SJCRH30 (cell line): Measurements from ENCODE around the gene ATXN3. TPM values are rescaled to one million over a fixed set of nuclear protein-coding genes. Genes with fewer than 3 reads are reported as not detected.

Source experiments
- DNase-seq, 2 experiments: peaks; one replicate each; pipeline ENCODE4 v3.0.0-alpha.2; 2015 to 2020
- H3K27ac ChIP-seq: fragments of 250-450 bp; sonication (Bioruptor Pico); 2 replicates; pipeline ENCODE4 v1.5.1; 2020; ENCODE audit warnings: mild to moderate bottlenecking, moderate library complexity
- H3K27me3 ChIP-seq: fragments of 250-450 bp; sonication (Bioruptor Pico); 2 replicates; pipeline ENCODE4 v1.5.1; 2020; ENCODE audit warnings: mild to moderate bottlenecking, moderate library complexity
- H3K36me3 ChIP-seq: fragments of 250-450 bp; sonication (Bioruptor Pico); 2 replicates; pipeline ENCODE4 v1.5.1; 2020; ENCODE audit warnings: mild to moderate bottlenecking, moderate library complexity
- H3K4me1 ChIP-seq: fragments of 250-450 bp; sonication (Bioruptor Pico); 2 replicates; pipeline ENCODE4 v1.5.1; 2020; ENCODE audit warnings: mild to moderate bottlenecking, moderate library complexity
- H3K4me3 ChIP-seq: fragments of 250-450 bp; sonication (Bioruptor Pico); 2 replicates; pipeline ENCODE4 v1.5.1; 2020; ENCODE audit warnings: mild to moderate bottlenecking, moderate library complexity
- H3K9me3 ChIP-seq: fragments of 250-450 bp; sonication (Bioruptor Pico); replicated peaks from 2 replicates; pipeline ENCODE4 v1.5.1; 2020; ENCODE audit warnings: mild to moderate bottlenecking, moderate library complexity
- total RNA-seq: library from RNA; depleted of rRNA; stranded (reverse); fragments of >200 nt; shearing (Covaris generic); gene quantifications from 2 replicates; pipeline ENCODE4 v1.2.3, GENCODE V29; 2014; rRNA removed

The ATXN3 gene
- total RNA-seq: 22.0 and 26.1 TPM in 2 replicates

DNA sequence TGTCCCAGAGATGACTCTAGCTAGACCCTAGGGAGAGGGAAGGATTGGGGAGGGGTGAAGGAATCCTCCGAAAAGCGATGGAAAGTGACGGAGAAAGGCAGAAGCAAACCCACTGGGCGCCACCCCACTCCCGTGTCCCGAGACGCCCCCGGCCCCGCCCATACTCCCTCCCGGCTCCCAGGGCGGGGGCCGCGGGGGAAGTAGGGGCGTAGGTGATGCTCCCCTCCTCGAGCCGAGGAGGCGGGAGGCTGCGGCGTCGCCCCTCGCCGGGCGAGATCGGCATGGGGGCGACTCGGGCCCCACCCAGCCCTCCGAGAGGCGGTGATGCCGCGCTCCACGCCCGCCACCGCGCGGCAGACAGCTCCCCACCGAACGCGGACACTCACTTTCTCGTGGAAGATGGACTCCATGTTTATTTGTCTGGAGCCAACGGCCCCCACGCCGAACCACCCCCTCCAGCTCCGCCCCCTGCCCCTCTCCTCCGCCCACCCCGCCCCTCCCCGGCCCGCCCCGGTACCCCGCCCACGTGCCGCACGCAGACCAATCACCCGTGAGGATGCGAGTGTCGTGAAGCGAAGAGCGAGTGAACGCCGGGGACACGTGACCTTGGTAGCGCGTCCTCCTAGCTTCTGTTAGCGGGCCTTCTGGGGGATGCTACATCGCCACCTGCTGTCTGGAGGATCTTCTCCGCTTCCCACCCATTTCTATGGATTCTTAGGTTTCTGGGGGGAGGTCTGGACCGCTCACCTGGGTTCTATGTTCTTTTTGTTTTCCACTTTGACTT, at the start of gene ATXN3:
Gene ATXN3 (minus strand): TSS at position 440 of the 784 bp plus-strand sequence. CDS start 30 bp downstream, at position 410.
- Histone ChIP-seq H3K9me3 (no peaks in the 10 kb centered on the region), H3K36me3 (no peaks in the 10 kb centered on the region), H3K27ac (peak within 1 kb of the TSS; percentile 79), H3K4me1 (no peaks in the 10 kb centered on the region), H3K4me3 (peak within 1 kb of the TSS; percentile 99), H3K27me3 (no peaks in the 10 kb centered on the region)
- peak; percentile 96 to 98 for DNase-seq

- H3K36me3 ChIP-seq: peaks cover 58% of the 10 kb centered on the region
- H3K4me1 ChIP-seq: no peaks in the 10 kb centered on the region
- no peak for DNase-seq
- H3K27me3 ChIP-seq: no peaks in the 10 kb centered on the region
- no peak overlapping the region for H3K4me3 ChIP-seq
- H3K9me3 ChIP-seq: no peaks in the 10 kb centered on the region
- no peak overlapping the region for H3K27ac ChIP-seq
These were observed 48.0 kb upstream of the ATXN3 start for GRCh38 chr14:92154283-92154942.

GRCh38 chr14:92153581-92153980, 47.2 kb upstream of the ATXN3 start:
- DNase-seq: no peak
- no peak overlapping the region for H3K27ac ChIP-seq
- H3K4me3 ChIP-seq: no peak overlapping the region
- no peaks in the 10 kb centered on the region for H3K27me3 ChIP-seq
- no peaks in the 10 kb centered on the region for H3K9me3 ChIP-seq
- no peaks in the 10 kb centered on the region for H3K4me1 ChIP-seq
- H3K36me3 ChIP-seq: peaks cover 54% of the 10 kb centered on the region

DNA sequence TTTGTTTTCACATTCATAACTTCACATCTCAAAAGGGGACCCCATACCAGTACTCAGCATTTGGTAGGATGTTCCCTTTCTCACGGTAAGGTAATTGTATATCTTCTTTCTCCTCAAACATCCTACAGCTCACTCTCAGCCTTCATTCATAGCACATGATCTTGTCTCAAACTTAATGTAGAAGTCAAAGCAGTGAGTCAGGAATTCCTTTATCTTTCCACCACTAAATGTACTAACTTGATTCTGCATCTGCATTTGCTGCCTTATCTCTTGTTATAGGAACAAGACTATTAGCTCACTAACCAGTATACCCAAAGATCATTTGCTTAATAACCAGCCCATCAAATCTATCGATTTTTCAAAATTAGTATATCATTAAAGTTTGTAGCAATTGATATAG, 38.3 kb upstream of the ATXN3 start:
- DNase-seq: no peak
- Histone ChIP-seq H3K27me3 (no peaks in the 10 kb centered on the region), H3K9me3 (no peaks in the 10 kb centered on the region), H3K4me1 (no peaks in the 10 kb centered on the region), H3K36me3 (peaks cover 71% of the 10 kb centered on the region), H3K4me3 (no peak overlapping the region), H3K27ac (no peak overlapping the region)

GRCh38 chr14:92143962-92144361, 37.6 kb upstream of the ATXN3 start:
- H3K36me3 ChIP-seq: peaks cover 73% of the 10 kb centered on the region
- H3K4me1 ChIP-seq: no peaks in the 10 kb centered on the region
- H3K27ac ChIP-seq: no peak overlapping the region
- H3K4me3 ChIP-seq: no peak overlapping the region
- no peaks in the 10 kb centered on the region for H3K9me3 ChIP-seq
- no peaks in the 10 kb centered on the region for H3K27me3 ChIP-seq
- no peak for DNase-seq

DNA sequence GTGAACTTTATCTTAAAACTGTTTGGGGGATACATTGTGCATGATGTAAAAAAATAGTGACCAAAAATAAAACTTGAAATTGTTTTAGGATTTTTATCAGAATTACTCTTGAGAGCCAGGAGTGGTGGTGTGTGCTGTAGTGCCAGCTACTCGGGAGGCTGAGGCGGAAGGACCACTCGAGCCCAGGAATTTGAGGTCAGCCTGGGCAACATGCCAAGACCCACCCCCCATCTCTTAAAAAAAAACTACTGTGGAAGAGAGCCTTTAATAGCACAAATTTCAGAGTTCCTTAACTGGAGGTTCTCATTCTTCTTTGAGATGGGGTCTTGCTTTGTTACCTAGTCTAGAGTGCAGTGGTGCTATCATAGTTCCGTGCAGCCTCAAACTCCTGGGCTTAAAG, 36.9 kb upstream of the ATXN3 start:
- no peaks in the 10 kb centered on the region for H3K9me3 ChIP-seq
- no peak overlapping the region for H3K4me3 ChIP-seq
- peak in 1 of 2 experiments; percentile 10 for DNase-seq
- H3K4me1 ChIP-seq: no peaks in the 10 kb centered on the region
- H3K27ac ChIP-seq: no peak overlapping the region
- no peaks in the 10 kb centered on the region for H3K27me3 ChIP-seq
- peaks cover 79% of the 10 kb centered on the region for H3K36me3 ChIP-seq

GRCh38 chr14:92135269-92135668, 28.9 kb upstream of the ATXN3 start:
- peaks cover 59% of the 10 kb centered on the region for H3K36me3 ChIP-seq
- no peaks in the 10 kb centered on the region for H3K4me1 ChIP-seq
- DNase-seq: peak in 1 of 2 experiments; percentile 7

GRCh38 chr14:92134456-92134855, 28.1 kb upstream of the ATXN3 start:
- H3K36me3 ChIP-seq: peaks cover 56% of the 10 kb centered on the region
- H3K27ac ChIP-seq: no peak overlapping the region
- H3K27me3 ChIP-seq: no peaks in the 10 kb centered on the region
- H3K9me3 ChIP-seq: no peaks in the 10 kb centered on the region
- no peak overlapping the region for H3K4me3 ChIP-seq
- no peaks in the 10 kb centered on the region for H3K4me1 ChIP-seq
- DNase-seq: no peak

More at GRCh38 chr14:92135269-92135668, 28.9 kb upstream of the ATXN3 start:
- Histone ChIP-seq H3K4me3 (no peak overlapping the region), H3K27ac (no peak overlapping the region), H3K27me3 (no peaks in the 10 kb centered on the region), H3K9me3 (no peaks in the 10 kb centered on the region)

- Histone ChIP-seq H3K9me3 (no peaks in the 10 kb centered on the region), H3K4me3 (peak overlapping the region; percentile 96), H3K27ac (peak overlapping the region; percentile 97; the same call in 1 of the 2 replicates), H3K27me3 (no peaks in the 10 kb centered on the region), H3K36me3 (peaks cover 20% of the 10 kb centered on the region), H3K4me1 (no peaks in the 10 kb centered on the region; the same call in 1 of the 2 replicates)
- no peak for DNase-seq
These were observed 16.4 kb upstream of the ATXN3 start for GRCh38 chr14:92122761-92123160.

GRCh38 chr14:92122351-92122677, 15.9 kb upstream of the ATXN3 start:
- Histone ChIP-seq H3K36me3 (peaks cover 18% of the 10 kb centered on the region), H3K27me3 (no peaks in the 10 kb centered on the region), H3K4me1 (no peaks in the 10 kb centered on the region; the same call in 1 of the 2 replicates), H3K9me3 (no peaks in the 10 kb centered on the region), H3K4me3 (peak overlapping the region; percentile 96), H3K27ac (peak overlapping the region; percentile 97)
- DNase-seq: peak; percentile 34 to 60

DNA sequence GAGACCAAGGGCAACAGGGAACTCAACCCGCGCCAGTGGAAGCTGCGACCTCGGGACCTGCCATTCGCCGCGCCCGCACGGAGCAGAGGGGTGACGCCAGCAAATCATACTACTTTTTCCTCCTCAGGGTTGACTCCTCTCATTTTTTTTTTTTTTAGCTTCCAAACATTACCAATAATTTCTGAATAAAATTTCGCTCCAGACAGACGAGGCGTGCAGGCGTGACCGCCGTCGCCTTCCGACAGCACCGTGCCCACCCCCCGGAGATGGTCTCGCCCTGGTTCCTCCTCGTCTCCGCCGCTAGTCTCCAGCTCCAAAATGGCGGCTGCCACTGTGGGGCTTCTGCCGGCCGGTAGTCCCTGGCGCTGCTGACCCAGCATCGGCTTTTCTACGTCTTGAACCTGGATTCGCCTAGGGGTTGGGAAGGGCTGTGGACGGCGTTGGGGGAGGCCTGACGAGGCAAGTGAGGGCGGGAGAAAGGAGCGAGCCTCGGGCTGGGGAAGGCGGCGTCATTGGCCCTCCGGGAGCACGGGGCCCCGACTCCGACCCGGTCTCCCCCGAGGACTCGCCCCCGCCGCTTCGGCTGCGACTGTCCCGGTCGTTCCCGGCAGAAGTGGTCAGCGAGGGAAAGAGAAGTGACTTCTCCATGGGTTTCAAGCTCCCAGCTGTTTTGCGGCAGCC, 15.4 kb upstream of the ATXN3 start, which contains the start of the genes CPSF2 and NDUFB1:
Gene CPSF2 (plus strand): TSS at position 300 of the 681 bp plus-strand sequence. CDS start 9,016 bp downstream, outside the sequence.
Gene NDUFB1 (minus strand): TSS at position 37 of the 681 bp plus-strand sequence. CDS start 4,069 bp downstream, outside the sequence.
- H3K27ac ChIP-seq: peak within 1 kb of the TSS; percentile 97
- H3K4me3 ChIP-seq: peak within 1 kb of the TSS; percentile 96
- H3K9me3 ChIP-seq: no peaks in the 10 kb centered on the region
- DNase-seq: peak; percentile 80 to 83
- H3K4me1 ChIP-seq: no peaks in the 10 kb centered on the region; the same call in 1 of the 2 replicates
- no peaks in the 10 kb centered on the region for H3K27me3 ChIP-seq
- peaks cover 13% of the 10 kb centered on the region for H3K36me3 ChIP-seq

DNA sequence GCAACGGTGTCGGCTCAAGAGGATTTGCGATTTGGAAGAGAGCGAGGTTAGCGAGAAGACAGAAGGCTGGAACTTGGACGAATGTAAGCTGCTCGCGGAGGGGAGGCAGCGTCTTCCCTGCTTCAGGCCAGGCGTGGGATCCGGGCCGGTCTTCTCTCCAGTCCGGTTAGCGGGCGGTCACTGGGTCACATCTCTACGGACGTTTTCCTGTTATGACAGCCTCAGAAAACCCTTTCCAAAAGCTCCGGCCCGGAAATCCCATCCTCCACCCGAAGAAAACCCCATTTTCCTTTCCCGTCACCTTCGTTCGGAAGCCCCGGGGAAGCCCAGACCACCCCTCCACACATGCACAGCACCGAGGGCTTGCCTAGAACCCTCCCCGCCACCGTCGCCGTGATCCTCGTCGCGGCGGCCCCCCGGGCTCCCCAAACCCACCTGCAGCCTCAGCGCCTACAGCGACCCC, 14.9 kb upstream of the ATXN3 start:
- Histone ChIP-seq H3K4me1 (no peaks in the 10 kb centered on the region; the same call in 1 of the 2 replicates), H3K4me3 (peak overlapping the region; percentile 96), H3K9me3 (no peaks in the 10 kb centered on the region), H3K36me3 (peaks cover 10% of the 10 kb centered on the region), H3K27me3 (no peaks in the 10 kb centered on the region), H3K27ac (peak overlapping the region; percentile 97)
- no peak for DNase-seq

DNA sequence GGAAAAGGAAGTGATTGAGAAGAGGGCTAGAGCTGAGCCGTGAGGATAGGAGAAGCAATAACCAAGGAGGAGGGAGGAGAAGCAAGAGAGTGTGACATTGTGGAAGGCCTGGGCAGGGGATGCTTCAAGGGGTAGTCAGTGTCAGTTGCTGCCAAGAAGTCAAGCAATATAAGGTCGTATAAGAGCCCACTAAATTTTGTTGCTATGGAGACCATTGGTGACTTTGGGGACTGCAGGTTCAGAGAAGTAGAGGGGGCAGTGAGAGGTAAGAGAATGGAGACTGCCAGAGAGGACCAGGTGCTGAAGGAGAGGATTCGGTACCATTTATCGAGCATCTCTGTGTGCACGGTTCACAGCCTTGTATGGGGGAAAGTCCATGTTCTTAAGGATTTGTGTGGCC, 3.1 kb upstream of the ATXN3 start:
- Histone ChIP-seq H3K36me3 (no peaks in the 10 kb centered on the region), H3K4me3 (no peak overlapping the region), H3K27me3 (no peaks in the 10 kb centered on the region), H3K27ac (no peak overlapping the region), H3K4me1 (no peaks in the 10 kb centered on the region), H3K9me3 (no peaks in the 10 kb centered on the region)
- DNase-seq: no peak

DNA sequence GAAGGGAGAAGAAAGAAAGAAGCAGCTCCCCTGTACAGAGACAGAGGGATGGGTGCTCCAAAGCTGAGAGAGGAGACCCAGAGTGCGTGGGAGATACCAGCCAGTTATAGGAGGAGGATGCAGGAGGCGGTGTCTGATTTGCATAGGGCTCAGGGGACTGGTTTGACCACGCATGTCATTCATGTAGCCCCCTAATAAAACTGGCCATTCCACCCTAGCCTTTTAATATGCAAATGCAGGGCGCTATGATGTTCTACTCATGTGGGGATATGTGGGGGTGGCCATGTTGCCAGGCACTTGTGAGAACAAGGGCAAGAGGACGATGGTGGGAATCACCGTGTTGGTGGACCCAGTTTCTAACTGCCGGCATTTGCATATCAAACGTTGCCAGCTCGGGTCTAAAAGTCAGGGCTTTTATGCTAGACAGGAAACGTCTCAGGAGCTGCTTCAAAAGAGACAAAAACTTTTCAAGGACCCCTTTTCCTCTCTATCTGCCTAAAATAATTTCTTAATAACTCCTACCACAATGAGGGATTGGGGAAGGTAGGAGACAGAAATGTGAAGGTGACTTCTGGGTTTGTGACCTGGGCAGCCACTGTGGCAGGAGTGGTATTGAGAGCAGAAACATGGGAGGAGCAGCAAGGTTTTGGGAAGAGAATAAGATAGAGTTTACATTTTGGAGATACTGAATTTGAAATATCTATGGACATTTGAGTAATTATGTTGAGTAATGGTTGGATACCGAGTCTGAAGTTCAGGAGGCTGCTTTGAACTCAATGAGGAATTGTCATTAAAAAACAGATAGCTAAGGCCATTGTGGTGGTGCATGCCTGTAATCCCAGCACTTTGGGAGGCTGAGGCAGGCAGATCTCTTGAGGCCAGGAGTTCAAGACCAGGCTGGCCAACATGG, 2.2 kb upstream of the ATXN3 start:
- peak; percentile 17 to 48 for DNase-seq
- H3K4me3 ChIP-seq: no peak overlapping the region; the same call in 1 of the 2 replicates

More for the DNA sequence above, 2.2 kb upstream of the ATXN3 start:
- Histone ChIP-seq H3K9me3 (no peaks in the 10 kb centered on the region), H3K27me3 (no peaks in the 10 kb centered on the region), H3K36me3 (no peaks in the 10 kb centered on the region), H3K27ac (no peak overlapping the region), H3K4me1 (no peaks in the 10 kb centered on the region)
